Activated CD8-positive, alpha-beta T cell treated with anti-CD3 and anti-CD28 coated beads for 36 hours (primary cell): ENCODE results near the gene U2AF2. TPM values are rescaled to one million over a fixed set of nuclear protein-coding genes. Genes with fewer than 3 reads are reported as not detected.

ENCODE experiments used
- ATAC-seq: fragments of 200-7000 bp; cut with Tn5 transposase; one replicate; pipeline ENCODE4 v1.10.0; 2021; ENCODE audit warnings: mild to moderate bottlenecking, moderate library complexity
- CTCF ChIA-PET: fragments of 350-600 bp; sonication (Branson Sonifier 250); formaldehyde crosslinking; loops from one replicate; lab custom pipeline; 2021; ENCODE audit warnings: antibody characterized with exemption; lab: Charles Lee
- POLR2A ChIA-PET: fragments of 350-600 bp; sonication (Branson Sonifier 250); formaldehyde crosslinking; loops from one replicate; lab custom pipeline; 2021; ENCODE audit warnings: antibody characterized with exemption; lab: Charles Lee
- DNase-seq: peaks from one replicate; pipeline ENCODE4 v3.0.0-alpha.2; 2020
- H3K27ac Mint-ChIP-seq: one replicate; pipeline ENCODE4 v1.8.0; 2021; ENCODE audit warnings: mild to moderate bottlenecking, mixed read lengths
- H3K27me3 Mint-ChIP-seq: one replicate; pipeline ENCODE4 v1.8.0; 2021; ENCODE audit warnings: mixed read lengths
- H3K36me3 Mint-ChIP-seq: one replicate; pipeline ENCODE4 v1.8.0; 2021; ENCODE audit warnings: low read depth, mixed read lengths
- H3K4me1 Mint-ChIP-seq: one replicate; pipeline ENCODE4 v1.8.0; 2021; ENCODE audit warnings: low read depth, mixed read lengths
- H3K4me3 Mint-ChIP-seq: one replicate; pipeline ENCODE4 v1.8.0; 2021; ENCODE audit warnings: mild to moderate bottlenecking, moderate library complexity, mixed read lengths
- H3K9me3 Mint-ChIP-seq: one replicate; pipeline ENCODE4 v1.8.0; 2021; ENCODE audit warnings: mixed read lengths
- intact Hi-C: fragments of 100-400 bp; cut with micrococcal nuclease; formaldehyde crosslinking; loops from one replicate; pipeline ENCODE4 v1.10.0; 2022
- total RNA-seq, 2 experiments: library from RNA; stranded (reverse); gene quantifications; one replicate each; pipeline ENCODE4 v1.2.3, GENCODE V29; 2021
- TF ChIP-seq, protein P1 (sequence below): fragments of 200-600 bp; IDR thresholded peaks from one replicate; pipeline ENCODE4 v1.8.0; 2022; ENCODE audit warnings: antibody characterized with exemption, mild to moderate bottlenecking

The U2AF2 gene
- total RNA-seq, 2 experiments from 2014 or later: 304 to 306 TPM

DNA sequence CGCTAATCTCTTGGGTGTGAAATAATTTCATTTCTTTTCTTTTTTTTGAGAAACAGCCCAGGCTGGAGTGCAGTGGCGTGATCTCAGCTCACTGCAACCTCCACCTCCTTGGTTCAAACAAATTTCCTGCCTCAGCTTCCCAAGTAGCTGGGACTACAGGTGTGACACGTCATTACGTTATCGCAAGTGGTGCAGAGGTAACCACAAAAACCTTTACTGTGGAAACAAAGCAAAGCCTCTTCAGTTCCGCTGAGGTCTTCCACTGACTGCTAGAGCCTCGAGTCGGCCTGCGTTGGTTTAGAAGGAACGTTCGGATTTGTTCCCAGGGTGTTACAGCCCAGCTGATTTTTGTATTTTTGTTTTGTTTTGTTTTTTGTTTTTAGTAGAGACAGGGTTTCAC, 28.5 kb upstream of the U2AF2 start:
- Mint-ChIP-seq H3K27me3 (peaks cover 6% of the 10 kb centered on the region), H3K4me1 (peaks cover 34% of the 10 kb centered on the region), H3K27ac (peak overlapping the region; percentile 69), H3K36me3 (no peaks in the 10 kb centered on the region), H3K9me3 (no peaks in the 10 kb centered on the region), H3K4me3 (peak overlapping the region; percentile 52)
- ChIA-PET CTCF (interaction anchor here (0.8 to 3.3 kb wide), 14 partner anchors 10 to 324 kb away, joined by 3 to 18 read pairs (median 4); partner anchors contain the start of genes FIZ1, U2AF2 and ZNF865), POLR2A (interaction anchor here (0.9 to 1.4 kb wide), 5 partner anchors 13 to 112 kb away, joined by 3 to 5 read pairs (median 4); no protein-coding TSS in a partner anchor)
- TF ChIP-seq, protein P1, sequence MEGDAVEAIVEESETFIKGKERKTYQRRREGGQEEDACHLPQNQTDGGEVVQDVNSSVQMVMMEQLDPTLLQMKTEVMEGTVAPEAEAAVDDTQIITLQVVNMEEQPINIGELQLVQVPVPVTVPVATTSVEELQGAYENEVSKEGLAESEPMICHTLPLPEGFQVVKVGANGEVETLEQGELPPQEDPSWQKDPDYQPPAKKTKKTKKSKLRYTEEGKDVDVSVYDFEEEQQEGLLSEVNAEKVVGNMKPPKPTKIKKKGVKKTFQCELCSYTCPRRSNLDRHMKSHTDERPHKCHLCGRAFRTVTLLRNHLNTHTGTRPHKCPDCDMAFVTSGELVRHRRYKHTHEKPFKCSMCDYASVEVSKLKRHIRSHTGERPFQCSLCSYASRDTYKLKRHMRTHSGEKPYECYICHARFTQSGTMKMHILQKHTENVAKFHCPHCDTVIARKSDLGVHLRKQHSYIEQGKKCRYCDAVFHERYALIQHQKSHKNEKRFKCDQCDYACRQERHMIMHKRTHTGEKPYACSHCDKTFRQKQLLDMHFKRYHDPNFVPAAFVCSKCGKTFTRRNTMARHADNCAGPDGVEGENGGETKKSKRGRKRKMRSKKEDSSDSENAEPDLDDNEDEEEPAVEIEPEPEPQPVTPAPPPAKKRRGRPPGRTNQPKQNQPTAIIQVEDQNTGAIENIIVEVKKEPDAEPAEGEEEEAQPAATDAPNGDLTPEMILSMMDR: no peak
- peak; percentile 16 for ATAC-seq
- peak; percentile 70 for DNase-seq
- intact Hi-C loops: loop anchor here (5.0 kb wide), 1 partner anchor 109 kb away; no protein-coding TSS in a partner anchor

DNA sequence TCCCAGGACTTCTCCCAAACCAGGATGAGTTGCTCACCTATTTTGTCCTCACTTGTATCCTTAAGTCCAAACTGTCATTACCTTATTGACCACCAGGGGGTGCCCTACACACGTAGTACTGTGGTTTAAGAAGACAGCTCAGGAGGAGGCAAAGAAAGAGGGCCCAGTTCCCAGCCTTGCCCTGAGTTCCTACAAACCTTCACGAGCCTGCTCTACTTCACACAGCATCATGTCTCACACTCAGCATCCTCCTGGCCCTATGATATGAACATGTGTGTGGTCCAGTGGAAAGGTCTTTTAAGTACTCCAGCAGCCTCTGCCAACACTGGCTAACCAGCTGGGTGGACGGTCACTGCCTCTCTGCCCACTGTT, 22.4 kb upstream of the U2AF2 start:
- peak overlapping the region; percentile 63 for H3K27ac Mint-ChIP-seq

DNA sequence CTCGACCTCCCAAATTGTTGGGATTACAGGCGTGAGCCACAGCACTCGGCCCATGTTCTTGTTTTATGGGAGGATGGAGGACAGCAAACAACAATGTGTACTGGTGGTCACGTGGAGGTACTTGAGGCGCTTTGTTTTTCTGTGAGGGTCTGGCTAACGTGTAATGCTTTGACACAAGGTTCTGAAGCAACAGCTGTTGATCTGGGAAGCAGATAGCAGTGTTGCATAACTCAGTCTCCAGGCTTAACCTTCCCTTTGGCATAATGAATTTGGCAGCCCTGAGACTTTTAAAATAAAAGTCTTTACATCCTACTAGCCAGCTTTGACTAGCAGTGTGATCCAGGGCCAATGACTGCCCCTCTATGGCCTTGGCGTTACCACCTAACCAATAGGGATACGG, 21.0 kb upstream of the U2AF2 start:
- ATAC-seq (no peak), DNase-seq (no peak)
- ChIA-PET POLR2A (interaction anchor here (0.7 to 1.9 kb wide), 5 partner anchors 9 to 119 kb away, joined by 3 to 6 read pairs (median 4); partner anchors contain the start of genes CCDC106 and FIZ1), CTCF (interaction anchor here (0.7 to 5.0 kb wide), 17 partner anchors 9 to 183 kb away, joined by 3 to 38 read pairs (median 20); partner anchors contain the start of genes CCDC106, FIZ1, U2AF2 and ZNF524)
- H3K27ac Mint-ChIP-seq: peak overlapping the region; percentile 100
- H3K4me3 Mint-ChIP-seq: peak overlapping the region; percentile 99
- no peaks in the 10 kb centered on the region for H3K27me3 Mint-ChIP-seq
- H3K36me3 Mint-ChIP-seq: peaks cover 32% of the 10 kb centered on the region
- H3K9me3 Mint-ChIP-seq: no peaks in the 10 kb centered on the region
- intact Hi-C loops: no loop called here
- H3K4me1 Mint-ChIP-seq: peaks cover 44% of the 10 kb centered on the region
- TF ChIP-seq, protein P1: no peak

More for the DNA sequence above, 22.4 kb upstream of the U2AF2 start:
- Mint-ChIP-seq H3K36me3 (peaks cover 23% of the 10 kb centered on the region), H3K4me1 (peaks cover 34% of the 10 kb centered on the region), H3K27me3 (peaks cover 4% of the 10 kb centered on the region), H3K9me3 (no peaks in the 10 kb centered on the region), H3K4me3 (no peak overlapping the region)
- CTCF ChIA-PET: interaction anchor here (0.7 to 5.0 kb wide), 42 partner anchors 8 to 491 kb away, joined by 3 to 38 read pairs (median 4); partner anchors contain the start of genes CCDC106, FIZ1, ISOC2 and U2AF2
- ATAC-seq: peak; percentile 55
- POLR2A ChIA-PET: interaction anchor here (0.7 to 1.4 kb wide), 3 partner anchors 14 to 26 kb away, joined by 3 read pairs; no protein-coding TSS in a partner anchor
- TF ChIP-seq, protein P1: peak; percentile 75
- intact Hi-C loops: no loop called here
- peak; percentile 98 for DNase-seq

DNA sequence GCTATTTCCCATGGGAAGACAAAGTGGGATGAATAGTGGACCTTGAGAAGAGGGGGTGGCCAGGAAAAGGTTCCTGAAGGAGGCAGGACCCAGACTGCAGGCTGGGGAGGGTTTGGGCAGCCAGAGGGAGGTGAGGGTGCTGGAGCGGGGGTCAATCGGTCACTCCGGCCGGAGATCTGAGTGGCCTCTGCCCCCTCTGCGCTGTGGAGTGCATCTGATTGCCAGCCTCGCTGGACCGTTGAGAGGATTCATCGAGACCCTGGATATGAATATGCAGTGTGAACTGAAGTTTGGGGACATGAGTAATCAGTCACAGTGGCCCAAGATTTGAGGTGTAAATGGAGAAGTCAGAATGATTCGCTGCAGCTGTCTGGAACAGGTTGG, 19.5 kb upstream of the U2AF2 start:
- TF ChIP-seq, protein P1: no peak
- ChIA-PET POLR2A (interaction anchor here (0.6 to 1.3 kb wide), 5 partner anchors 12 to 121 kb away, joined by 3 to 5 read pairs (median 3); partner anchors contain the start of genes CCDC106 and ZNF579), CTCF (interaction anchor here (1.7 to 6.2 kb wide), 4 partner anchors 9 to 29 kb away, joined by 8 to 45 read pairs (median 18); partner anchors contain the start of genes CCDC106, U2AF2 and ZNF865)
- peaks cover 44% of the 10 kb centered on the region for H3K36me3 Mint-ChIP-seq
- peaks cover 53% of the 10 kb centered on the region for H3K4me1 Mint-ChIP-seq
- H3K27me3 Mint-ChIP-seq: no peaks in the 10 kb centered on the region
- DNase-seq (no peak), ATAC-seq (no peak)
- peaks cover 4% of the 10 kb centered on the region for H3K9me3 Mint-ChIP-seq
- H3K27ac Mint-ChIP-seq: peak overlapping the region; percentile 100
- H3K4me3 Mint-ChIP-seq: peak overlapping the region; percentile 99
- intact Hi-C loops: no loop called here
